NCI-H2196 treated with DMSO at 0.1 percent for 48 hours (cell line): Measurements from ENCODE around the gene ZEB2.

Experiments used
- DNase-seq: peaks from one replicate; lab custom pipeline; 2025; ENCODE audit not compliant: unreplicated experiment; lab: John Stamatoyannopoulos, UW

Gene ZEB2

DNA sequence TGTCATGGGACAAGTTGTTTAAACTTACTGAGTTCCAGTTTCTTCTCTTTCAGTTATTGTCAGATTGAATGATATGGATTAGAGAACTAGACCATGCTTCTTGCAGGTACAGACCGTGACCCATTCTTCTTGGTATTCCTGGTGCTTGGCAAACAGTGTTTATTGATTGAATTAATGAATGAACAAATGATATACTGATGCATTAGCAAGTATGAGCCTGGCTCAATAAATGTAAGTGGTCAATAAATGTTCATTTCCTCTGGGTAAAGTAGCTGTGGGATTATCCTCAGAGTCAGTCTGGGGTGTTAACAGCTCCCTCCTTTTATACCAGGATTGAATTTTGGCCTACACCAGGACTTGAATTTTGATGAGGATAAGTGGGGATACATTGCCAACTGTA, 160.2 kb downstream of the ZEB2 start:
- no peak for DNase-seq

DNA sequence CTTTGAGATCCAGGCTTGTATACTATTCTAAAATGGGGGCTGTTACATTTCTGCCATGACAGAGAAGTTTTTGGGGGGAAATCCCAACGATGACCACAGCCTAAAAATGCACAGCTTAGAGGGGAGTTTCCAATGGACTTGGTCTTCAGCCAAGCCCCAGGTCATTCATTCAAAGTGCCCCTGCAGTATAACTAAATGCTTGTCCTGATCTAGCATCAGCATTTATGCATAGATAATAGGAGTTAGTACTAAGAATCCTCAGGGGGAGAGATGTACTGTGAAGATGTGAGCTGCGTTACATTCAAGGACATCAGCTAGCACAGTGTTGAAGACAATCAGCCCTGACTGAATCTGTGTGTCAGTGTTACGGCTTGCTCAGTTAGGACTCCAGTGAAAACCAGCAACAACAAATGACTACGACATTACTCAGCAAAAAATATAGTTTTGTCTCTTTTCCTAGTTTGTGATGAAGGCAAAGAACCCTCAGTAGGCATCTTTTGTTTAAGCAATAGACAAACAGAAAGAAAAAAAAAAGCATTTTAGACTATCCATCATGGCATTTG, 160.9 kb downstream of the ZEB2 start:
- DNase-seq = no peak

DNA sequence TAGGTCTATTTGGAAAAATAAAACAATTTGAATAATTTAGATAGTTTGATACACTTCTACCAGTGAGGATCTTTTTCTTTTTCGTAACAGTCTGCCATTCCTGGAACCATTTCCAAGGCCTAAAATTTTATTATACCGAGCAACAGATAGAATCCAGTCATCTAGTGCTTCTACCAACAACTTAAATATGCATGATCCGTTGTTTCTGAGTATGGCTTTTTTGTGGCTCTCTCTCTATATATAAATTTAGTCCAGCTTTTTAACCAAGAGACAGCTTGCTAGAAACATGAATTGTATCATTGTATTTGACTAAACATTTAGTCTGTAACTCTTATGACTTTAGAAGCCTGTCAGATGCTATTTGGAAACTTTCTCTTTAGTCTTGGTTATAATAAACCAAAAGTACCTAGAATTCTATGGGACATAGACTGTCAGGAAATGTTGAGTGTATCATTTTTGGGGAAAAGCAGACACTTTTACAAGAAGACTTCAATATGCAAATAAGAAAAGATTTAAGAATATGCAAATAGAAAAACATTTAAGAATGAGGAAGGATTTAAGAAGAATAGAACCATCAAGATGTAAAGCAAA, 161.4 kb downstream of the ZEB2 start:
- no peak for DNase-seq

DNA sequence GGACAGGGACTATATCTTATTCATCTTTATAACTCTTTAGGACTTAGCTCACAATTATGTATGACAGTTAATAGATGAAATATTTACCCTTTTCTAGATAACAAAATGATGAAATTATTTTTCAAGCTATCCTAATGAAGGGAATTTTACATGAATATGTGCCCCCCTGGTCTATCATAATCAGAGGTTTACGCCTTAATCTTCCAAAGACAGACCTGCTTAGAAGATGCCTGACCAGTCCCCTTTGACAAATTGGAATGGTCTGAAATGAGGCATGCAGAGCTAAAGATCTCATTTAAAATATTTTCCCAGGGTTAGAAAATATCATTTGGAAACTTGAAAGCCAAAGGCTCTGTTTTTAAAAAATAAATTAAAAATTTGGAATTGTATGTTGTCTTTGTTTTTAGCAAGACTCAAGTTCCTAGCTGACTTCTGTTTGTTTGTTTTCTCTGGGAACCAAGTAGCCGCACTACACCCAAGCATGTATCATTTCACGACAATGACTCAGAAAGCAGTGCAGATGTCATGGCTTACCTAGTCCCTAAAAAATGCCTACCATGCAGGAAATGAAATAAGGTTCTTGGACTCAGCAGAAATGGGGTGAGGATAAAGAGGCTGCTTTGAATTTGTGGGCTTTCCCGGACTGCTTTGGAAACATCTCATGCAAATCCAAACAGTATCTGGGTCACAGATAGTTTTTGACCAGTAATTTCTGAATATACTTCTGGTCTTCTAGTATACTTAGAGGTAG, 162.1 kb downstream of the ZEB2 start:
- no peak for DNase-seq

DNA sequence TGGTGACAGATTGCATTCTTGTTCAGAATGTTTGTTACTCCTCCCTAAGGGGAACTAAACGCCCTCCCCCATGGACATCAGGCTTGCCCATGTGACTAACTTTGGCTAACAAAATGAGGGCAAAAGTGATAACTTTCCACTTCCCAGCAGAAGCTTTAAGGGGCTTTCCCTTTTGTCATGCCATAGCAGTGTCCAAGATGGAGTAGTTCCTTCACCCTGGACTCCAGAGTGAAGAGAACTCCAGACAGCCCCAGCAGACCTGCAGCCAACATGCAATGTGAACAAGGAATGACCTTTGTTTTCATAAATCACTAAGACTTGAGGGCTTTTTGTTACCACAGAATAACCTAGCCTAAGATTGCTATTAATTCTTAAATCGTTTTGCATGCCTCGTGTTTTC, 163.5 kb downstream of the ZEB2 start:
- DNase-seq = no peak

DNA sequence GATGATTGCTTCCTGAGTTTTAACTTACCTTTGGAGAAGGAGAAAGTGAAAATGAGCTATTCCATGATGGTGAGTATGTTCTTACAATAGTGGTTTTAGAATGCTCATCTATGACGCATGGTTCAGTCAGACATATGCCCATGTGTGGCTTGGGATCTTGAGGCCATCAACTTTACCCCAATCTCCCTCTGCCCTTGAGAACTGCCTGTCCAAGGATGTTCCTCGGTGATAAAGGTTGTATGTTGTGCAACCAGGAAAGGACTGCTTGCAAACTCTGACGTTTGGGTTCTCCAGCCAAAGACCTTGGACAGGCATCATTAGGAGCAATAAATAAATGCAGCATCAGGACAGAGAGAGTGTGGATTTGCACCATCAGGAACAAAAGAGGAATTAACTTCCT, 165.0 kb downstream of the ZEB2 start:
- no peak for DNase-seq

DNA sequence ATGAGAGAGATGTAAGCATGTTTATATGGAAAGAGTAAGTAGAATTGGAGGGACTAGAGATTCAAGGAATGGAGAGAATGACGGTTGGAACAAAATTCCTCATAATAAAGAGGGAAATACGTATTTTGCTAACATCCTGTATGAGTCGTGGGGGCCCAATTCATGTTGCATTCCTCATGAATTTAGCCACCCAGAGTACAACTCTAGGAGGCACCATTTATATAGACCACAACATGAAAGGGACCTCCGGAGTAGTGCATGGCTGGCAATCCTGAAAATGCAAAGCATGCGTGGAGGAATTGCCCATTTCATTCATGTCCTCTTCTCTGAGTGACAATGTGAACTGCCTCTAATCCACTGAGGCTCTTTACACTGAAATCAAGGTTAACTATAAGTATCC, 168.2 kb downstream of the ZEB2 start:
- DNase-seq = no peak

DNA sequence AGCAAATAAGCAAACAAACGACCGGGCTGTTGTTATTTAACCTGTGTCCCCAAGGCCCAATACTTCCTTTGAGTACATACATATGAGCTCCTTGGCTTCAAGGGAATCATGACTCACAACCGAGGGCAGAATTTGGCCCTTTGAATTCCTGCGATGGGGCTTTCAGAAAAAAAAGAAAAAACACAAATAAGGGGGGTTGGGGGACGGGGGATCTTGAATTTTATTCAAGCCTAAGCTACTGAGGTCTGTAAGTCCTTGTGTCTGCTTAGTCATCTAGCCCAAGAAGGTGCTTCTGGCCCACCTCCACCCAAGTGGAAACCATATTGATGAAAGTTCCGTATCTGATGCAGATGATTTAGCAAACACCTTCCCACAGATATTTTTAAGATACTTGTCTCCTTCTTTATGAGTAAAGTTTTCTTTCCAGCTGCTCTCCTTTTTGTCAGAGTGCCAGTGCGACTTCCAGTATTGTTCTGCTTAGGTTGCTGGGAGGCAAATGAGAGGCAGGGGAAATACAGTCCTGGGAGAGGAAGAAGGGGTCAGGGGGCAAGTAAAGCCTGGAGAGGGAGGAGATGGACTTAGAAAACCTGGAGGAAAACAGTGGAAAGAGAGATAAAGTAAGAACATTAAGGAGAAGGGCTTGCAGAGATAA, 169.6 kb downstream of the ZEB2 start:
- DNase-seq = no peak

DNA sequence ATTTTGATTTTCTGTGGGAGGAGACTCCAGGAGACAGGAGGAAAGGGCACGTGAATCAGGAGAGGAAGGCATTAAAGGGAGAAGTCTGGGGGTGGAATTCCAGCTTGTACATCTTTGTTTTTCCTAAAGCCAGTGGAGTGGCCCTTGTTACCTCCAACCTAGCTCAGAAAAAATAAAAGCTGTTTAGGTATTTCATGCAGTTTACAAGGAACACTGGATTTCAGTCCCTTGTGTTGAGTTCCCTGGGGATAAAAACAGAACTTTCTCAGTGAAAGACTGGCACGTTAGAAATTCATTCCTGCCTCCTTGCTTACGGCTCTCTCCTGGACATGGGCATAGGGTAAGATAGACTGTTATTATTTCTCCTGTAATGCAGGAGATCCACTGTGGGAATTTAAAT, 170.2 kb downstream of the ZEB2 start:
- DNase-seq = no peak

DNA sequence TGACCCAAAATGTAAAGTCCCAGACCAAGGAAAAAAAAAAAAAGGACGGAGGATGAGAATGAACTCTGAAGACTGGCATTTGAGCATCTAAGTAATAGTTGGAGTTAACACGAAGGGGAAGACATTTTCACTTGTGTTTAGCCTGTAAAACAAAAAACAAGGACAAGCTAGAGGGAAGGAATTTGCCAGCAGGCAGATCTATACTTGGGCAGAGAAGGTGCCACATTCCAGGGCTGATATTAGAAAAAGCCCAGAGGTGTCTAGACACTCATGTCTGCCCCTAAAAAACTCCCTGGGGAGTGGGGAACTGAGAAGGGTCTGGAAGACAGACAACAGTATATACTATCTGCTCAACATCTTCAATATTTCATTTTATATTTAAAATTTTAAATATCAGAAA, 171.1 kb downstream of the ZEB2 start:
- no peak for DNase-seq

DNA sequence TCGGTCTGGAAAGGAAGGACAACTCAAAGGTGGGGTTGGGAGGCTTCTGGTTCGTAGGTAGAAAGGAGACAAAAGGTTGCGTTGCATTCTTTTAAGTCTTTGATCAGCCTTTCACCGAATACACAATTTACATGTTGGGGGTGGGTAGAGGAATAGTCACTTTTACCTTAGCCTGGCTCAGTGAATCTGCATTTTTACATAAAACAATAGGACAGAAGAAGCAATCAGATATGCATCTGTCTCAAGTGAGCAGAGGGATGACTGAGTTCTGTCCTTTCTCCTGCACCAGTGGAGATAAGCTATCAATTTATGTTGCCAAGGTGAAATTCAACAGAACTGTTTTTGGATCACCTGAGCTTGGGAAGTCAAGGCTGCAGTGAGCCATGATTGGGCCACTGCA, 173.7 kb downstream of the ZEB2 start:
- no peak for DNase-seq

DNA sequence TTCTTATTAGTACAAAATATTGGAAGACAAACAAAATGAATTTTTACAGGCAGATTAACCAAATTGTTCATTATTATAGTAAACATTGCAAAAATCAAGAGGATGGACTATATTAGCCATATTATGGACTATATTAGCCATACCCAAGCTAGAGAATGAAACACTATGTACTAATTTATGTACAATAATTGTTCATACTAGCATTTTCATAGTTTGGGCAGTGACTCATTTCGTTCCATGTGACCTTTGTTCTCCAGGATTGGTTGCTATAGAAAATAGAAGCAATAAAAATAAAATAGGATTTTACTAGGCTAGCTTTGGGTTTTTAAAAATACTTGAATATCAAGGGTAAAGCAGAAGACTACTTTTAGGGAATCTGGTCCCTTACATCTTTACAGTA, 176.8 kb downstream of the ZEB2 start:
- no peak for DNase-seq

DNA sequence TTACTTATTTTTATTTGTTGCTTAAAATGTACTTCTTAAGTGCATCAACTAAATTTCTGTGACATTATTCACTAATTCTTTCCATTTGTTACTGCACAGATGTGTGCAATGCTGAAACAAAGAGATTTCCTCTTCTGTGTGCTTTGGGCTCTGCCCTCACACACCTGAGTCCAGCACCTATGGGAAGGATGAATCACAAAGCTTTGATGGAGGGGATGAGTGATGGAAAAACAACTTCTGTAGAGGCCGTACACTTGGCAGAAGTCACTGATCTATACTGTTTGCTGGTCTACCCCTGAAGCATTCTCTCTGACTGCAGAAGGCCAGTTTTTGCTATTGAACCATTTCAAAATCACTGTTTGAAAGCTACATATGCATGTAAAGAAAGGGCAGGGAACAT, 178.4 kb downstream of the ZEB2 start:
- DNase-seq = no peak

DNA sequence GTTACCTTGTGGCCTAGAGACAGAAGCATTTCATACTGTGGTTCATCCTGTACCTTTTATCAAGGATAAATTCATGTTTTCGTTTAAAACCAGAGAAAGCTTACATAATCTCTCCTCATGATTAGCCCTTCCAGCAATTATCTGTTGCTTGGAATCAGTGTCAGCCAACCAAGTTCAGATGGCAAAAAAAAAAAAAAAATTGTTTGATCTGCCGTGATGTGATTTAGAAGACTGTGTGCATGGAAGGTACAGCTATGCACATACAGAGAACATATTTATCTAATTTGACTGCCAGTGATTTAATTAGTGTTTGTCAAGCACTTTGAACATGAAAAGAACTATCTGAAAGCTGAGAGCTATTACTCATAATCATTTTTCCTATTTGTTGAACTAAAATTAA, 180.9 kb downstream of the ZEB2 start:
- no peak for DNase-seq

DNA sequence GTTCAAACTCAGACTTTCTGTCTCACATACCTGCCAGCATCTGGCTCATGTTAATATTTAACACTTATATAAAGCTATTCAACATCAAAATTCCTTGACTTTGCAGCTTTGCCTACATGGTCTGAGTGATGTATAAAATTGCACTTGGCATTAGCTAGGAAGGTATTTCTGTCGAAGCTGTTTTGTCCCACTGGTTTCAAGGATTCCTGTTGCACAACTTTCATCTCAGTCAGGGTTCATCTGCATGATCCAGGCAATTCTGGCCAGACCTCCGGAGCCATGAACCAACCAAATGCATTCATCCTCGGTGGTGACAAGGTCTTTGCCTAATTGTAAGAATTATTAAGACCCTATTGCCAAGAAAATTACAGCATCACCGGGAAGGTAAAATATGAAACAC, 185.4 kb downstream of the ZEB2 start:
- no peak for DNase-seq
